GM18868 (cell line): Measurements from ENCODE around the gene CYP4V2.
A peak's percentile ranks its signal among the peaks of the same experiment; 100 is the strongest.

Experiments used
- ATAC-seq: cut with Tn5 transposase; IDR thresholded peaks from one replicate; pipeline ENCODE4 v1.9.1; 2021; ENCODE audit warnings: mild to moderate bottlenecking, moderate library complexity; ENCODE audit not compliant: unreplicated experiment

Gene CYP4V2

DNA sequence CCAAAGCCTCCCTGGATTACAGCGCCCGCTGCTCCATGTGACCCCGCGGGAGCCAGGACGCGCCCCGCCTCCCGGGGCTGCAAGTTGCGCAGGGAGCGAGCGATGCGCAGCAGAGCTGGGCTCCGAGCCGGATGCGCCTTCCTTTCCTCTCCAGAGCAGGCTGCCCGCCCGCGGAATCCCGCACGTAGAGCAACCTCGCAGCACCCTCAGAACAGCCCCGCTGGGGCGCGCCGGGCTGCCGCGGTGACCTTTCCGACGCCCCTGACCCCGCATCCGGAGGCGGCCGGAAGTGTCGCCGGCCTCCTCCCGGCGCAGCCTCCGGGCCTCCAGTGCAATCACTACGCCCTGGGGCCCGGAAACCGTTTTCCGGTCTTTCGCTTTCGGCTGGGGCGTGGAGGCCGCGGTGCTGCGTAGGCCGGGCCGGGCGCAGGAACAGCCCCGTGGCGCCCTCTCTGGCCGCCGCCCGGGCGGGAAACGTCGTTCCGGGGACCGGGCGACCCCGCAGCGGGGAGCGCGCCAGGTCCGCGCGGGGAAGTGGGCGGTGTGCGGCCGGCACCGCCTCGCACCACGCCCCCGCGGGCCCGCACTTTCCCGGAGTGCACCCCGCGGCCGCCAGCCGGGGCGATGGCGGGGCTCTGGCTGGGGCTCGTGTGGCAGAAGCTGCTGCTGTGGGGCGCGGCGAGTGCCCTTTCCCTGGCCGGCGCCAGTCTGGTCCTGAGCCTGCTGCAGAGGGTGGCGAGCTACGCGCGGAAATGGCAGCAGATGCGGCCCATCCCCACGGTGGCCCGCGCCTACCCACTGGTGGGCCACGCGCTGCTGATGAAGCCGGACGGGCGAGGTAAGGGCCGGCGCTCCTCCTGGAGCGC lies at the start of gene CYP4V2:
Gene CYP4V2, plus strand, starts transcription at position 368 of the 866 bp plus-strand sequence. Its CDS starts 257 bp downstream, at position 625.
- peak; percentile 81 for ATAC-seq

DNA sequence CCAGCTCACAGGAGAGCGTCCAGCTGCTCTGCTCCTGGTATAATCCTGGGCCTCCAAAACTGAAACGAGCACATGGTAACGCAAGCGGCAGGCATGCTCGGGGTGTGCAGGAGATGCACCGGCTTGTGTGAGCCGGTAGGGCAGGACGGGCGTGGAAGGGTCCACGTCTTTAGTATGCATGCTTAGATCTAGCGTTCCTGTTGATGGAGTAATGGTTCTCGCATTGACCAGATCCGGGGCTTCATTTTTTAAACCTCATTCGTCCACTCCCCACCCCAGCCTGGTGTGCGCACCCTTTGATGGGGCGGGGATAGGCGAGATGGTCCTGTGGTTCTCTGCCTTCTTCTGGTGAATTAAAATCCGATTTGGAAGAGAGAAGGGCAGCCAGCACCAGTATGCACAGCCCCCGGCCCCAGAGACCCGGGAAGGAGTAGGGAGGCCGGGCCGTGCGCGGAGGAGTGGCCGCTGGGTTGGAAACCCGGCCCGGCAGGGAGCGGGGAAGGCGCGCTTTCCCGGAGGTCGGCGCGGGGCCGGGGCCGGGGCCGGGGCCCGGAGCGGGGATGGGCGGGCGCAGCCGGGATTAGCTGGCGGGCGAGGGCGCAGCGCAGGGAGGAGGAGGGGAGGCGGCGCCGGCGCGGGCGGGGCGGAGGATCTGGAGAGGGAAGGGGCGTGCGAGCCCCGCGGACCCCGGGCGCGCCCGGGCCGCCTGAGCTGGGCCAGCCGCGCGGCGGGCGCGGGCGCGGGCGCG lies 47.0 kb upstream of the CYP4V2 start:
- peak; percentile 44 for ATAC-seq

DNA sequence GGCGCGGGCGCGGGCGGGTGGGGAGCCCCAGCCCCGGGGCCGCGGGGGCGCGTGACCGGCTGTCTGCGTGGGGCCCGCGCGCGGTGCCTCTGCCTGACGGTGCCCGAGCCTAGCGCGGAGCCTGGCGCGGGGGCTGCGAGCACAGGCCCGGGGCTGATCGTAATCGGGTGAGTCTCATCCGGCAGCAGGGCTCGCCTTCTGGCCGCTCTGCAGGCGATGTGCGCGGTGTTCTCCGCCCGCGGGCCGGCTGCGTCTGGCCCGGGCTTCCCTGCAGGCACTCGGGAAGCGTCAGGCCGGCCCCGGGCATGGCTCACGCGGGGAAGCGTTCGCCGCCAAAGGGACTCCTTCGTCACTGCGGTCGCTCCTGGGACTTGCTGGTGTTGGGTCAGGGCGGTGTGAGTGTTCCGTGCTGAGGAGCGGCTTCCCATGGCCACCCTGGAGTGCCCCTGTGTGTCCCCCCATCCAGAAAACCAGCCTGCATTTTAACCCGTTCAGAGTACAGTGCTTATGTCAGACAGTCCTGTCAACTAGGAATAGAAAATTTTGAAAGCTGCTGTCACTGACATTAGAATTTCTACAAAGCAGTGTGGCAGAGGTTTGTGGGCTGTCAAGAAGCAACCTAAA lies 46.3 kb upstream of the CYP4V2 start:
- peak; percentile 42 for ATAC-seq

DNA sequence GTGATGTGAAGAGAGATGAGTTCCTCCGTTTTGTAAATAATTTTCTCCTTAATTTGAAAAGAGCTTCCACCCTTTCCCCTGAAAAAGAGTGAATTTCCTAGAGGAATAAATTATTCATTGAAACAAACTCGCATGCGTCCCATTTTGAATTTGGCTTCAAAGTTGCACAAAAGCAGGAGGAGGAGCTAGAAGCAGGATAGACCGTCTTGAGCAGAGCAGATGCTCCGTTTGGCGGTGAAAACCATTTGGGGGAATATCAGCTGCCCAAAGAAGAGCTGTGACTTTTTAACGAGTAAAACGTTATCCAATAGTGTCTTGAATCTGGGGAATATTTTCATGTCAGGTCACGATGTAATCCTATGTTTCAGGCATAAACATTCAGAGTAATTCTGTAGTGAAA lies 44.9 kb upstream of the CYP4V2 start:
- no peak for ATAC-seq

DNA sequence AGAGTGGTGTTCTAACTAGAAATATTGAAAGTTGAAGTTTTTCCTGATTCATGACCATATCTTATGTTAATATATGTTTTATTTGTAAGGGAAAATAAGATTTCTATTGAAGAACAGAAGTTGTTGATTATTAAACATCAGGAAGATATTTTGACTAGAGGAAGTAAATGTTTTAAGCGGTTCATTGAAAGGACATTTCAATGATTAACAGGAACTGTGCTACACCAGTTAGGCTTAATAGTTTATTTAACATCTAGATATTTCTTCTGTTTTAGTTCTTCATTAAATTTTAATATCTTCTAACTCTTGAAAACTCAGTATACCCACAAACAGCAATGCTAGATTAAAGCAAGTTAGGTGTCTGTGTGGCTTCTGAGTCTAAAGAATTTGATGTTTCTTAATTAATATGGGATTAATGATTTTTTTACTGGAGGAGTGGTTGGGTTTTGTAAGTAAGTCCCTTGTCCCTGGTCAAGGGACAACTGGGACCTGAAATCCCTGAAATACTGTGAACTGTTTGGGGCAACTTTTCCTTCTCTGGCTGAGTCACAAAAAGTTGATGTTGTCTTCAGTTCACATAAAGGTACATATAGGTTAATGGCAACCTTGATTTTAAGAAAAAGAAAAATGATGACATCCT lies 42.9 kb upstream of the CYP4V2 start:
- no peak for ATAC-seq

DNA sequence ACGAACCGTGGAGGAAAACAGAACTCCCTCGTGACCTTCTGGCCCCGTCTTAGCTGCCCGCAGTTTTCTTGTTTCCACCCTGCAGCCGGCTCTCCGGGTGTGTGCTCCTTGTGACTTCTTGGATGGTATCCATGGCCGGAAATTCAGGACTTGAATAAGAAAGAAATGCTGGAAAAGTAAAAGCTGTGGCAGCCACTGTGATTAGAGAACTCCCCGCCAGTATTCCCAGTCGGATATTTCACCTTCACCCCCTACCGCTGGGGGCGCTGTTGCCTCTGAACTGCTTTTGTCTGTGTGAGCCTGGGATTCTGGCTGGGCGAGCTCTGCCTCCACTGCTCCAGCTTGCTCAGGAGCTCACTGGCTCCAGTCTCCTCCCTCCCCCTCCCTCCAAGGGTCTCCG lies 41.5 kb upstream of the CYP4V2 start:
- no peak for ATAC-seq

DNA sequence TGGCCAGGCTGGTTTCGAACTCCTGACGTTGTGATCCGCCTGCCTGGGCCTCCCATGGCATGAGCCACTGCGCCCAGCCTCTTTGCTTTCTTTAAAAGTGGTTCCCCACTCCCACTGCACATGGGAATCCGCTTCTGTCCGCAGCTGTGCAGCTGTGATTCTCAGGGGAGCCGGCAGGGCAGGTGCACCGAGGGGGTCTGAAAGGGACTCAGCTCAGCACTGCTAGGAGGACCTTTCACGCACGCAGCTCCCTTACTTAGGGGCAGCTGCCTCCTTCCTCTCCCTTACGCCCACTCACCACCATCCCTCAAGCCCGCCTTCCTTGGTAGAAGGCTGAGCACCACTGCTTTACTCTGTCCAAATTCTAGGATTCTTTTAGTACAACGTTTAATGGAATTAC lies 40.4 kb upstream of the CYP4V2 start:
- ATAC-seq = no peak

DNA sequence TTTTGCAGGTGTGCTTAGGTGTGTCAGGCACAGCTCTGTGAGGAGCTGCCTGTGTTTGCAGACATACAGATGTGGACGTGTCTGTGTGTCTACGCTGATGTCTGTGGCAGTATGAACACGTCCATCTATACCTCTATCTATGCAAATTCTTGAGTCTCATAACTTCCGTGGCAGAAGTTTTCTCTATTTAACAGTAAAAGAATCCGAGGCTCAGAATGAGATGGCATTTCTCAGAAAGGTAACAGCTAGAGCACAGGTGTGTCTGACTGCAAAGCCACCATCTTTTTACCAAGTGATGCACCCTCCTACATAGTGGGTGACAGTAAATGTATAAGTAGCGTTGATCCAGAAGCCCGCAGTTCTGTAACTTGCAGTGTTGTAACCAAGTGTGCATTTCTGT lies 39.9 kb upstream of the CYP4V2 start:
- ATAC-seq = no peak

DNA sequence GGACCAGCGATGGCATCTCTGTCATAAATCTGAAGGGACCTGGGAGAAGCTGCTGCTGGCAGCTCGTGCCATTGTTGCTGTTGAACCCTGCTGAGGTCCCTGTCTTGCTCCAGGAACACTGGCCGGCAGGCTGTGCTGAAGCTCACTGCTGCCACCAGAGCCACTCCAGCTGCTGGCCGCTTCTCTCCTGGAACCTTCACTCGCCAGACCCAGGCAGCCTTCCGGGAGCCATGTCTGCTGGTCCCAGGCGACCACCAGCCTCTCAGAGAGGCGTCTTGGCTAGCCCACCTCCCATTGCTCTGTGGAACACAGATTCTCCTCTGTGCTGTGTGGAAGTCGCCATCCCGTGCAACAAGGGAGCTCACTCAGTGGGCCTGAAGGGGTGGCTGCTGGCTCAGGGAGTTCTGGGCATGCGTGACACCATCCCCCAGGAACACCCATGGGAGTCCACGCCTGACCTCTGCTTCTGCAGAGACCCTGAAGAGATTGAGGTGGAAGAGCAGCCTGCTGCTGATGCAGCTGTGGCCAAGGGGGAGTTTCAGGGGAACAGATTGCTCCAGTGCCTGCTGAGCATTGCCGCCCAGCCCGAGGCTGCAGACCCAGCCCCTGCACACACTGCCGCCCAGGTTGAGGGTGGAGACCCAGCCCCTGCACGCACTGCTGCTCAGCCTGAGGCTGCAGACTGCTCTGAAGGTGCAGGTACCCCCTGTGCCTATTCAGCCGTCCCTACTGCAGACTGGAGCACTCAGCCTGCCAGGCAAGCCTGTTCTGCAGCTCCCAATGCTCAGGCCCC lies 33.1 kb upstream of the CYP4V2 start:
- ATAC-seq = peak; percentile 39

DNA sequence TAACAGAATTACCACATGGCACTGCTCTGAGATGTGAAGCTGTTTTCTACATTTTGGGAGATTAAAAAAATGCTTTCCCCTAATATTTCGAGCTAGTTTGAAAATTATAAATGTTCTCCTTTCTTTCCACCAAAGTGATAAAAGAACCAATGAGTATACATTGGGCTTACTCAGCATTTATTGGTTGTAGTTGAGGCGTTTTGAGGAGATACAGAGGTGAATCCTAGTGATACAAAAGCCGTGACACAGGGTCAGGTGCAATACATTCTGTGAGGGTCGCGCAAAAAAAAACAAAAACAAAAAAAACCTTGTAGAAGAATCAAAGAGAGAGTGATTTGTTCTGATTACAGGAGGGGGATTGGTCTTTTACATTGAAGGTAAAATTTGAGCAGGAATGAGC lies 32.4 kb upstream of the CYP4V2 start:
- ATAC-seq = no peak

DNA sequence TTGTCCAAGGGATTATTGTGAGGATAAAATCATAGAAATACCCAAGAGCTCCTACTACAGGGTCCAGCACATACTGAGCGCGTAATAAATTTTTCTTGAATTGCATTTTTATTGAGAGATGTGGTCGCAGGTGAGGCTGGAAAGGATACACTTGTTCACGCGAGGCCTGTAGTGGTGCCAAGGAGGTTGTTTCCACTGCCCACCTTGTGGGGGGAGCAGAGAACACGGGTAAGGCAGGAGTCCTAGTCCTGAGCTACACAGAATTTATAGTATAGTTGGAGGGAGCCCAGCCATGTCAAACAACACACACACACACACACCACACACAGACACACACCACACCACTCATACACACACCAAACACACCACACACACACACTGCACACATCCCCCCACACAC lies 31.8 kb upstream of the CYP4V2 start:
- no peak for ATAC-seq

DNA sequence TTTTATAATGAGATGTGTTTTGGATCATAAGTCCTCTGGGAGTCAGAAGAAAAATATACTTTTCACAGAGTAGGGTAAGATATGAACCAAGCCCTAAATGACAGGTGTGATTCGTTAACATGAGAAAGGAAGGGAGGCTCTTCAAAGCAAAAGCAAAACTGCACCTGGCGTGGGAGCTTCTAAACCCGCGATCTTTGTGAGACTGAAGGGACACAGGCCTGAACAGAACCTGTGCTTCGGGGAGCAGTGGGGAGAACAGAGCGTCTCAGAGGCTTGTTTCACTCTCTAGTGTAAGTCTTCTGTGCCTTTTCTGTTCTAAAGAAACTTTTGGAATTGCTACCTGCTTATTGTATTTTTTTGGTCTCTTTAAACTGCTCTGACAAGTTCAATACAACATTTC lies 30.2 kb upstream of the CYP4V2 start:
- peak; percentile 92 for ATAC-seq

DNA sequence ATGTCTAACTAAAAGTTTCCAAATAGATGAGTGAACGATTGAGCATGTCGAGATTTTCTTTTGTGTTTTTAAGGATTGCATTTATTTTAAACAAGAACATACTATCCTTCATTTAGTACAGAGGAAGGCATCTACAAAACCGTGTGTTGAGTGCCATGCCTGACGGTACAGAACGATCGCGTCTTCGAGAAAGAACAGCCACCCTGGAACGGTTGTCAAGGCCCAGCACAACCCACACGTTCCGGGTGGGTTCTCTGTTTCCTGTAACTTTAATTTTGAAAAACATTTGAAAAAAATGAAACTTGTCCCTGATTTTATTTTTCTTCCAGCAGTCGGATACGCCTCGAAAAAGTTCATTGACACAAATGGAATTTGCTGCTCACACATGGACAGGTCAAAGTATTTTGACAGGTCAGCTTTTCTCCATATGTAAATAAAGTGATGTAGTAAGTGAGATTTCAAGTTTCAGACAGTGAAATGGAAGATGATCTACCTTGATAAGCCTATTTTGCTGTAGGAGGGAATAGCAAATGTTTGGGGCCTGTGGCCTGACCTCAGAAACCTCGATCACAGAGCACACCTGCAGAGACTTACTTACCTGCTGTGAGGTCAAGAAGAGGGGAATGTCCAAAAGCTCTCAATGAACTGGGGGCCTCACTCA lies 24.4 kb upstream of the CYP4V2 start:
- ATAC-seq = no peak

DNA sequence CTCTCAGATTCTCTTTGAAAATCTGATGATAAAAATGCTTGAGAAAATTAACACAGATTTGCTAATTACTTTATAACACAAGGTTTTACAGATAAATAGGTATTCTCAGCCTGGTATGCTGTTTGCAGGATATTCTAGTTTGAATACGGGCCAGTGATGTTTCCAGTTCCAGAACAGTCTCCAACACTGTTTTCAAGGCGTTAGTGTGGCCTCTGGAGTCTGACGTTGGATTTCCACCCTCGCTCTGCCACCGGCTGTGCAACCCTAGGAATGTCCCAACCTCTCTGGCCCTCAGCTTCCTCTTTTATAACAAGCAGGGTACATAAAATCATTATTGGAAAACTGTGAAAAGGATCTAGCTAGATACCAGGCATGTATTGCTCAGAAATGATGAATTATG lies 23.8 kb upstream of the CYP4V2 start:
- ATAC-seq = no peak

DNA sequence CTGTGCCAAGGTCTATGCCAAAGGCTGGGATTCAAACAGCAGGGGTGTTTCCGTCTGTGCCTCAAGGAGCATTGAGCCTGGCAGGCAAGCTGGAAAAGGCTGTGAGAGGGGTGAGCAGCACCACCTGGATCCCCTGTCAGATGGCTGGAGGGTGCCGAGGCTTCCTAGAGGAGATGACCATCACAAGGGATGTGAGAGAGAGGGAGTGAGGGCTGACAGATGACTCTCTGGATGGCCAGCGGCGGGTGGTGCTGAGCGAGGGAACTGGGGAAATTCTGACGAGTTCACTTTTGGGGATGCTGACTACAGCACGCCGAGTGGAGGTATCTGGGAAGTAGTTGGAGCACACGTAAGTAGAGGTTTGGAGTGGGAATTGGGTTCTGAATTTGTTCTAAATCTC lies 22.6 kb upstream of the CYP4V2 start:
- ATAC-seq = no peak

DNA sequence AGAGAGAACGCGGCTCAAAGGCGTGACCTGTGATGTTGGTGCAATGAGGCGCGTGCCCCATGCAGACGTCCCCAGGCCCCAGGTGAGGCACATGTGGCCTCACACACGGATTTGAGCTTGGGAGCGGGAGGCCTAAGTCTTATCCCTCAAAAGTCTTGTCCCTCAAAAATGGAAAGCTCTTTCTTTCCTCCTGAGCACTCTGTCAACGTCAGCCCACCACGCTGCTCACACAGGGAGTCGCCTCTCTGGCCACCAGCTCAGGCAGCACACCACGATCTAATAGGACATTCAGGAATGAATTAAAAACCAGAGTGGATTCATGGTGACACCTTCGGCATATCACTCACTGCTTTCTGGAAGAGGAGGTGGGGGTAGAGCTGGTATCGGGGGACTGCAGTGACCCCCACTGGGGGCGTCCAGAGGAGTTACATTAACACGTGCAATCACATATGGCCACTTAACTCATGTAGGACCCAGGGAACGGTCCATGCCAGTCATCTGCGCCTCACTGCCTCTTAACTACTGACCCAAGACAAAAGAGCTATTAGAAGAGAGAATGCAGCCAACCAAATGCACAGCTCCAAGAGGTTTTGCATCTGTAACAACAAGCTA lies 21.9 kb upstream of the CYP4V2 start:
- ATAC-seq = no peak

DNA sequence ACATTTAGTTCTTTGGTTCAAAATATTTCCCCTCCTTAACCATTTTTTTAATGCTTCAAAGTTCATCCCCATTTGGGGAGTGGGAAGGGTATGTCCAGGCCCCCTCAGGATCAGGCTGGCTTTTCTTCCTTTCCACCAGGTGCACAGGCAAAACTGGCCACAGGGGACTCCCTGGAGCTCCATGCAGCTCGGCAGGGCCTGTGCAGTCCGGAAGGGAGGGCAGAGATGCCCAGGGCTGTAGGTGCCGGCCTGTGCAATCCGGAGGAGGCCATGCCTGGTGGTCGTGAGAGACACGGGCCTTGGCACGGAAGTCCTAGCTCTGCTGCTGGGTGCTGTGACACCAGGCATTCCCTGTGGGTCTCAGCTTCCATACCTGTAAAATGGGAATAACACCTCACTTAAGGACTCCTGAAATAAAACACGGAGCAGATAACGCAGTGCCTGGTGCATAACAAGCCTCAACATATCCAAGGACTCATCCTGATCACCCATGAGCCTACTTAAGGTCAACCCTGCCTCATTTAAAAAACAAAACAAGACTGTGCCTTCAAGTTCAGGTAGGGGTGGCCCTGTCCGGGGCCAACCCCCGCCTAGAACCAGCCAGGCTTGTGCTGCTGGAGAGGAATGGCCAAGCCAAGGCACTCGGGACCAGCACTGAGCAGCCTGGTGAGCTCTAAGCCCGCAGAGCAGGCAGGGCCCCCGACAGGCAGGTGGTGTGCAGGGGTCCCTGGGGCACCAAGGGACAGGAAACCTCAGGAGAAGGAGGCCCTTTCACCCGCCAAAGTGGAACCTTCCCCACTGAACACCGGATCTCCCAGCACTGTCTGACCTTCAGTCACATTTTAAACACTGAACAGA lies 21.2 kb upstream of the CYP4V2 start:
- ATAC-seq = peak; percentile 67

DNA sequence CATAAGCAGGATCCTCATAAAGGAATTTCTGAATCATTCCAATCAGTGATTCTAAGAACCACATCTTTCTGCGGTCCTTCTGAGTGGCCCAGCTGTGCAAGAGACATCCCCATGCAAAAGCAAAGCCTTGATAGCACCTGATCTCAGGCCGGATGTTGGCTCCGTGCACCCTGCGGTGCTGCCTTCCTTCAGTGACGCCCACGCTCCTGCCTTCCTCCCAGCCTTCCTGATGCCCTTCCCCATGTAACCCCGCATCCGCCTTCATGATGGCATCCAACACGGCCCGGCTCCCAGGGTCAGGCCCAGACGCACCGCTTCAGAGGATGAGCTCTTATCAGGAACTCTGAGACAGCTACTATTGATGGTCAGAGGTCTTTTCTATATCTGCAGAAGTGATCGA lies 20.4 kb upstream of the CYP4V2 start:
- ATAC-seq = no peak

DNA sequence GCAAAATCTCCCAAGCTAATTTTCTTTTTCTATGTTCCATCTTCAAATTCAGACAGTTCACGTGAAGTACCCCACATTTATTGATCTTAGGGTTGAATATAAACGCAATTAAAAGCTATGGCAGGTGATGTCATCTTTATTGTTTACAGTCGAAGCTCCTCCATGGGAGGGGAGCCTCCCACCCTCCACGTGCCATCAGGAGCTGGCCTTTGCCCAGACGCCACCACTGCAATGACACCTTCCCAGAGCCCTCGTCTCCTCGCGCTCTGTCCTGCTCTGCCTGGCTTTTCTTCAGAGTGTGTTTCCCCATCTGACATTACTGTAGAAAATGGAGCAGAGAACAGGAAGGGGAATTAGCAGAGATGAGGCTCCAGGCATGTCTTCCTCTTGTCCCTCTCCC lies 18.8 kb upstream of the CYP4V2 start:
- no peak for ATAC-seq
